Umbilical cord (tissue), 2 donors: ENCODE data around the gene SH2D1A. TPM values are rescaled to one million over a fixed set of nuclear protein-coding genes. Genes with fewer than 3 reads are reported as not detected.
"Not testable (repeated sequence)": the region's sequence is repeated elsewhere in the genome, so short reads cannot be mapped to it uniquely, and the experiment has no call there.

Experiments used
- DNase-seq: peaks from one replicate; pipeline ENCODE4 v3.0.0-alpha.2; 2015; ENCODE audit warnings: low spot score
- total RNA-seq: library from RNA; depleted of rRNA; stranded (reverse); fragments of >200 nt; gene quantifications from one replicate; pipeline ENCODE4 v1.2.3, GENCODE V29; 2014; ENCODE audit warnings: low replicate concordance; ENCODE audit not compliant: insufficient read depth

SH2D1A gene
- 1.2 TPM for total RNA-seq

GRCh38 chrX:124346117-124346876, at the start of gene SH2D1A:
TSS of gene SH2D1A (plus strand) at chrX:124346563. CDS start at chrX:124346643, 80 bp downstream.
- DNase-seq = no peak

DNA sequence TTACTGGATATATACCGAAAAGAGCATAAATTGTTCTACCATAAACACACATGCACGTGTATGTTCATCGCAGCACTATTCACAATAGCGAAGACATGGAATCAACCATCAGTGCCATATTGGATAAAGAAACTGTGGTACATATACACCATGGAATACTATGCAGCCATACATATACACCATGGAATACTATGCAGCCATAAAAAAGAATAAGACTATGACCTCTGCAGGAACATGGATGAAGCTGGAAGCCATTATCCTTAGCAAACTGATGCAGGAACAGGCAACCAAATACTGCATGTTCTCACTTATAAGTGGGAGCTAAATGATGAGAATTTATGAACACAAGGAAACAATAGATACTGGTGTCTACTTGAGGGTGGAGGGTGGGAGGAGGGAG, 47.0 kb upstream of the SH2D1A start:
- not testable (repeated sequence) for DNase-seq

DNA sequence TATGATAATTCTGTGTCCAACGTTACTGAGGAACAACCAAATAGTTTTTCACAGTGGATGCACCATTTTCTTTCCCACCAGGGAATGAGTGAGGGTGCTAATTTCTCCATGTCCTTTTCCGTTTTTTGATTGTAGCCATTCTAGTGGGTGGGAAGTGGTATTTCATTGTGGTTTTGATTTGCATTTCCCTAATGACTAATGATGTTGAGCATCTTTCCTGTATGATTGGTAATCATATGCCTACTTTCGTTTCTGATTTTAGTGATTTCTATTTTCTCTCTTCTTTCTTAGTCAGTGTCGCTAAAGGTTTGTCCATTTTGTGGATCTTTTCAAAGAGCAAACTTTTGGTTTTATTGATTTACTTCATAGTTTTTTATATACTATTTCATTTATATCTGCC, 46.0 kb upstream of the SH2D1A start:
- no peak for DNase-seq

GRCh38 chrX:124307253-124307907, 39.0 kb upstream of the SH2D1A start:
- no peak for DNase-seq

DNA sequence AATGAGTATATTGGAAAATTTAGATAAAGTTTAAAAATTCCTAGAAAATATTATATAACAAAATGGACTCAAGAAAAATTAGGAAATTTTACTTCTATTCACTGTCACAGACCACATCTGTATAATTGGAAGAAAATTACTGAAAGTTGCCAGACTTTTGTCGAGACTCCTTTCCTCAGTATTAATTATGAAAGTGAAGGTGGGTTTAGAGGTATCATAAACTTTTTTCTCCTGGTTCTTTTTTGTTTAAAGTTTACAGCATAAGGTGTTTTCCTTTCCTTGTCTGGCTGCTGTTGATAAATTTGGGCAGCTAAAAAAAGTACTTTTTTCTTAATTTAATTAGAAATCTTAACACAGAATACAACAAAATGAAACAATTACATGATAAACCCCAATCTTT, 20.6 kb upstream of the SH2D1A start:
- DNase-seq = no peak

DNA sequence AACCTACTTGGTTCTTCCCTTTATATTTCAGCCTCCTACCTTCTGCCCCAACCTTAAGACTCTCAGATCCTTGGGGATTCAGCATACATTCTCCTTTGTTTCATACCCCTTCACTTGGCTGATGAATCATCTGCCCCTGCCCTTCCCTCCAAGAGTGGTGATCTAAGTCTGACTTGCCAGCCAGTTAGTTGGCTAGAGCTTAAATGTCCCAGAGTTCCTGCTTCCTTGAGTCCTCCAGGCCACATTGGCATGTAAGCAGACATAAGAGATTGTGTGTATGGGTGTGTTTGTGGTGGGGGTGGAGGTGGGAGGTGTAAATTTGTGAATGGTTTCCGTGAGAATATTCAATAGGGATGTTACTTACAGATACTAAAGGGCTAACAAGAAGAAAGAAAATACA, 17.6 kb upstream of the SH2D1A start:
- no peak for DNase-seq

DNA sequence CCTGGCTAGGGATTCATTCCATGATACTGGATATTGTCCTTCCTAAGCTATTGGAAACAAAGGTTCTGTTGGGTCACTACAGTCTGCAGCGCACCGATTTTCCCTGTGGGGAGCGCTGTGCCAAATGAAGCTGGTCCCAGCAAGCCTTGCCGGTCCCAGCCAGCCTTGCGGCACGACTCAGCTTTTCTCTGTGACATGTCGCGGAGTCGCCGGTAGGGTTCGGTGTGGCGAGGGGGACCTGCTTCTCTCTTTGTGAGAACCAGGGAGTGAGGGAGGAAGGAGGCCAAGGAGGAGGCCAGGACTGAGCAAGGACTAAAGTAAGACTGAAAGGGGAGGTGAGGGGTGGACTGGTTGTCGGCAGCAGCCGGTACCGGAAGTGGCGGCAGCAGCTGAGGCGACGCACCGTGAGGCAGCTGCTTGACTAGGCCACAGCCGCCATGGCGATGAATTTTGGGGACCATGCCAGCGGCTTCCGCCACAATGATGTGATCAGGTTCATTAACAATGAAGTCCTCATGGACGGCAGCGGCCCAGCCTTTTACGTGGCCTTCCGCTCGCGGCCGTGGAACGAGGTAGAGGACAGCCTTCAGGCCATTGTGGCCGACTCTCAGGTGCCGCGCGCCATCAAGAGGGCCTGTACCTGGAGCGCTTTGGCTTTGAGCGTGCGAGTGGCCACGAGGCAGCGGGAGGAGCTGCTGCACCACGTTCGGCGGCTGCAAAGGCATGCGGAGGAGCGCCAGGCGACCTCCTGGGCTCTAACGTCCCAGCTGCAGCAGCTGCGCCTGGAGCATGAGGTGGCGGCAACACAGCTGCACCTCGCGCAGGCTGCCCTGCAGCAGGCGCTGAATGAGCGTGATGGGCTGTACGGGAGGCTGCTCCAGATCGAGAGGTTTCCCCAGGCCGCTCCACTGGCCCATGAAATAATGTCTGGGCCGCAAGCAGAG, 13.6 kb upstream of the SH2D1A start, which contains the start of gene TEX13D:
TSS of gene TEX13D (plus strand) at position 180 of the 944 bp plus-strand sequence. CDS start at position 438, 258 bp downstream.
- no peak for DNase-seq

GRCh38 chrX:124333862-124334261, 12.5 kb upstream of the SH2D1A start:
- DNase-seq = no peak

DNA sequence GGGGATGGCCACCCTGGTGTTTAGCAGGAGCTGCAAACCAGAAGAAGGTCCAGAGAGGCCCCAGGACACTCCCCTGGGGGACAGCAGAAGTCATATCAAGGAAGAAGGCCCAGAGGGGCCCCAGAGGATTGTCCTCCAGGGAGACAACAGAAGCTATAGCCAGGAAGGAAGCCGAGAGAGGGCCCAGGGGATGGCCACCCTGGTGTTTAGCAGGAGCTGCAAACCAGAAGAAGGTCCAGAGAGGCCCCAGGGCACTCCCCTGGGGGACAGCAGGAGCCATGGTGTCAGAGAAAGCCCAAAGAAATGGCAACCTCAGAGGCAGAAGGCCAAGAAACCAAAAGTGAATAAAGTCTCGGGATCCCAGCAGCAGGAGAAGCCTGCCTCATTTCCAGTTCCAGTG, 11.8 kb upstream of the SH2D1A start:
- DNase-seq = not testable (repeated sequence)

DNA sequence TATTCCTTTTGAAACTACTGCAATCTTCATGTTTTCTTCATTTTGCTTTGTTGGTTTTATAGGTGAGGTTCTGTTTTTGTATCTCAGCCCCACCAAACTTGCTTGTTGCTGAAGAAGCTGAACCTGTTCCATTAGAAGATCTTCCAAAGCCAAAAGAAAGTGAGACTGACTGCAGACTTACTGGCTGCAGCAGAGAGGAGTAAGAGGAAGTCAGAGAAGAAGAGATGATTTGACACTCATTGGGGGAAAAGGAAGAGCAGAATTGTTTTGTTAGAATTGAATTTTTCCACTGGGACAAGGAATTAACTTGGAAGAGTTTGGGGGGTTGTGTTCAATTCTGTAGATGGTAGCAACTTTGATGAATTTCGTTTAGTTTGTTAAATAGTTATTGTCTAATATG, 10.8 kb upstream of the SH2D1A start:
- DNase-seq = no peak

DNA sequence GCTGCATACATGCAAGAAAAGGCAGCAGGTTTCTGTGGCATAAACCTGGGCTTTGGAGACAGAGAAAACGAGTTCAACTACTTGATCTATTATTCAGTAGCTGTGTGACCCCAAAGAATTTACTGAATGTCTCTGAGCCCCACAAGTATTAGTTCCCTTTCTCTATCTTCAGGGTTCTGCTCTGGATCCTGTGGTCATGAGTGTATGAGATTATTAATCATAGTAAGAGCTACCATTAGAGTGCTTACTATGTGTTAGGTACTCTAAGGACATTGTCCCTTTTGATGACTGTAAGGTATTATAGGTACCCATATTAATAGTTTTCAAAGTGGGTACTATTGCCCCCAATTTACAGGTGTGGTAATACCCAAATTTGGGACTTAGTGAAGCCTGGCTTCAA, 8.4 kb upstream of the SH2D1A start:
- DNase-seq = no peak

DNA sequence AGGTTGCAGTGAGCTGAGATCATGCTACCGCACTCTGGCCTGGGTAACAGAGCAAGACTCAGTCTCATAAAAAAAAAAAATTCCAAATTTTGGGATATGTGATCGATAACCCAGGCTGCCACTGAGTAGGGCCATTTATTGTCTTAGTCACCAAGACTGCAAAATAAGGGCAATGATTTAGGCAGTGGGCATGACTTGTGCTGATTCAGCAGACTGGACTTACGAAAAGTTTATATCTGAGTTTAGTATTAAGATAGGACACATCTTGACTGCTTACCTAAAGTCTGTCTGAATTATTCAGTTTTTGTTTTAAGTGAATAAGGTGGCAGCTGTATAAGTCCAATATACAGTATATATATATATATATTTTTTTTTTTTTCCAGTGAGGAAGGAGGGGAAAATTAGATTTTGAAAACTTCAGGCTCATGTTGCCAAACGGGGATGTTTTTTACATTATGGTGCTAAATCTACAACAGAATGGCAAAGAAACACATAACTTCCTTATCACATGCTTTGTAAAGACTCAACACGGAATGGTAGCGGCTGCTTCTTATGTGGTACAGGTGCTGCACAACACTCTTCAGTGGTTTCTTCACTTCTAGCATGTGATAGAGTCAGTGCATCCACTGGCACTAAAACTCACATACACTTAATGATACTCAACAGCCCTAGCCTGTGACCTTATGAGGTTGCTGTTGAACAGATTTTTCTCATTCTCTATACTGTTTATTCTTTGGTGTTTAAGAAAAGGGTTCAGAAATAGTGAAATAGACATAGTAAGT, 7.4 kb upstream of the SH2D1A start:
- no peak for DNase-seq

DNA sequence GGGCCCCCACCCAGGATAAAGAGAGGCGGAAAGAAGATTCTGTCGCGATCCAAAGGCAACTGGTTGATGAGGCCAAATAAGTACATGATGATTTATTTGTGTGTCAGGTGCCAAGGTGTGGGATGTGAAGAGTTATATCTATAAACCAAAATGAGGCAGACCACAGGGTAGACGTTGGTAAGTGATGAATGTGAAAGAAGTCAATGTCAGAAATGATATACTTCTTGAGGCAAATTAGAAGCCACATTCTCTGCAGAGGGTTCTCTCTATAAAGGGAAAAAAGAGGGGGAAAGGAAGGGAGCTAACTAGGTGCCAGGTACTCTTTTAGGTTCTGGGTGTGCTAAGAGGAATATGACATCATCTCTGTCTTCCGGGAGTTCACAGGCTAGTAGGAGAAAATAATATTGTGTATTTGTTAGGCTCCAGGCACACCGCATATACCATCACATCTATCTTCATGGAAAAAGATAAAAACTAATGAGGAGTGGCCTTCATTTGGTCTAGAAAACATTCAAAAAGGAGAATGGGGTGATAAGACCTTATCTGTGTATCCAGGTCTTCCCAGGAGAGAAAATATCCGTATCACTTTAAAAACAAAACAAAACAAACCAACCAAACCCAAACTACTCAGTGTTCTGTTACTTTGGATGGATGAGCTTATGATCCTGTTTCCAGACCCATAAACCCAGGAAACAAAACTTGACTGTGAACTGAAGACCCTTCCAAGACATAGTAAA, 4.8 kb upstream of the SH2D1A start:
- no peak for DNase-seq

GRCh38 chrX:124342174-124342867, 4.0 kb upstream of the SH2D1A start:
- DNase-seq = no peak

GRCh38 chrX:124343016-124343415, 3.3 kb upstream of the SH2D1A start:
- no peak for DNase-seq

DNA sequence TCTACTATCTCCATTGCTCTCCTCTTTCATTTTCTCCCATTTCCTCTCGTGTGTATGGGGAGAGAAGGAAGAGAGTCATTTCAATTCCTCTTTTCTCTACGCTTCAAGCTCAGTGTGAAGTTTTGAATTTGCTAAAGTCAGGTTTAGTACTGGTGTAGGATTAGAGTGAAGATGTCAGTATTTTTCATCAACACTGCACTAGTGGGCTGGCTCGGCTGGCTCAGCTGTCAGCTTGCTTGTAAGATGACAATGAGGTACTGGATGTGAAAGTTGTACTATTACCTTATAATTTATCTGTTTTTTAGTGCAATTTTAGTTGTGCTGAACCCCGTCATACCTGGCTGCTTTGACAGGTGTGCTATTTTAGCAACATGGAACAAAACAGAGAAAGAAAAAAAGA, 2.1 kb upstream of the SH2D1A start:
- DNase-seq = no peak

DNA sequence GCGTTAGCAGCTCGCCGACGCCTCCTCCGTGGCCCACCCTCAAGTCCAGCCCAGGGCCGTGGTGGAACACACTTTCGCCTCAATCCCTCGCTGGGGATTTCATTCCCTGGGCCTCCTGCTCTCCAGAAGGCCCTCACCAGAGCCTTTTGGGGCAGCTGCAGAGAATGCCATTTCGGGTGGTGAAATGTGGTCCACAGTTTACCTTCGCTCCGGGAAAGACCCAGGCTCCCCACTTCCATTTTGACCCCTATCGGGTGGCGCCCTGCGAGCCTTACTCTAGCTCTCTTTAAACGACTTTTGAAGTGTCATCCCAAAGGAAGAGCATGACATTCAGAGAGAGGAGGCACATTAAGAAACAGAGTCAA, 496 bp downstream of the SH2D1A start:
- no peak for DNase-seq

DNA sequence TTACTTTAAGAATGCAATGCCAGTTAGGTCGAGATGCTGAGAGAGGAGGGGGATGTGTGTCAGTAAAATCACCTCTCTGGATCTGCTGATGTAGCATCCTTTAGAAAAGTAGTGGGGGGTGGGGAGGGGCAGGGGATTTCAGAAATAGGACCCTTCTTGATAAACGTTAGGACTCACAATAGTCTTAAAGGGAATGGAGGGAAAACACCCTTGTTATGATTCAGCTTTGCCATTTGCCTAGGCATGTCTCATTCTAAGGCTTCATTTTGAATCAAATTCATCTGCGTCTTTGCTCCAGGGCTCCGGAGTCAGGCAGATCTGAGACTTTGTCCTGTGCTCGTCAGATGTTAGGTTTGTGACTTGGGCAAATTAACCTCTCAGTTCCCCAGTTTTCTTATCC, 879 bp downstream of the SH2D1A start:
- no peak for DNase-seq

DNA sequence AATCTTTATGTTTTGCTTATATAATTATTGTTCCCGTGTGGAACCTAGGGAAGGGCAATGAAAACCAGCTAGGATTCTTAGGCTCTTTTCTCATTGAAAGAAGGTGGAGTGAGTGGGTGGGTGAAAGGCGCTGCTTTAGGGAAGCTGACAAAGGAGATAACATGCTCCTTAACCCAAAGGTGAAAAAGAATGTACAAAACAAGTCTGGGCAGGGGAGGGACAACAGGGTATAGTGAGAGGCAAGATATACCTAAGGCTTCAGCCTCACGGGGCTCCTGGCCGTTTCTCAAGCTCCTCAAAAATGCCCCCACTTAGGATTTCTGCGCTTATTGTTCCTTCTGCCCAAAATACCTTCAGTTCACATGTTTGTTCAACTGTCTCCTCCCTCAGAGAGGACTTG, 1.8 kb downstream of the SH2D1A start:
- no peak for DNase-seq

DNA sequence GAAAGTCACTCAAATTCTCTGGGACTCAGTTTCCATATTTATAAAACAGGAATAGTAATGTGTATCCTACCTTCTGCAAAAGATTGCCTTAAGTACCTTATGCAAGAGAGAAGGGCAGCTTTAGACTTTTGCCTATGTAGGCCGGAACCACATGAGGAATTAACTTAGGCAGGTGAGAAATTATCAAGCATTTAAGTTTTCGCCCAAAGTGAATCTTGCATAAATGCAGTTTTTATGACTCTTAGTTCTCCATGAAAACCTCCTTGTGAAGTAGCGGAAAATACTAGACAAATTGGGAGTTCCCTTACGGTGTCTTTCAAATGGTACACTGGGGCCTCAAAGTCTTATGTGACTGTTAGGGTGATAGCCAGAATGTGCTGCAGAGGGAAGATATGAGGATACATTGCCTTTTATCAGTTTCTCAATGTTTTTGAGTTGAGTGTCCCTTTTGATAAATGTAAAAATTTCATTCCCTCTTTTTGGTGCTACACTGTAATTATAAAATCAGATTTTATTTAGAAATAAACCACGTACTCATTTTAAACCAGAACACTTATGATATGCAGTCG, 2.6 kb downstream of the SH2D1A start:
- DNase-seq = no peak
